ENCODE measurements around the gene TPD52L1. TPM values are rescaled to one million over a fixed set of nuclear protein-coding genes. Genes with fewer than 3 reads are reported as not detected.

The TPD52L1 gene
- total and polyA plus RNA-seq, 3 donors from 2014 or later, result 20.6 to 22.5 (median 22.1) TPM

GRCh38 chr6:125259354-125259736 is 105.8 kb downstream of the TPD52L1 start:
- Histone ChIP-seq H3K36me3 (ENCODE audit: low read depth, missing control alignments) (no peaks in the 10 kb centered on the region), H3K4me1 (no peaks in the 10 kb centered on the region), H3K27me3 (no peaks in the 10 kb centered on the region), H3K27ac (no peak overlapping the region), H3K9me3 (no peaks in the 10 kb centered on the region), H3K4me3 (no peak overlapping the region)
- 79 to 82% methylated on average over 2 of the region's 2 CpGs for WGBS, 2 donors
- intact Hi-C loops (cut with DNase I; ENCODE audit: low total_unique reads), result no loop called here
- TF ChIP-seq, protein P1, sequence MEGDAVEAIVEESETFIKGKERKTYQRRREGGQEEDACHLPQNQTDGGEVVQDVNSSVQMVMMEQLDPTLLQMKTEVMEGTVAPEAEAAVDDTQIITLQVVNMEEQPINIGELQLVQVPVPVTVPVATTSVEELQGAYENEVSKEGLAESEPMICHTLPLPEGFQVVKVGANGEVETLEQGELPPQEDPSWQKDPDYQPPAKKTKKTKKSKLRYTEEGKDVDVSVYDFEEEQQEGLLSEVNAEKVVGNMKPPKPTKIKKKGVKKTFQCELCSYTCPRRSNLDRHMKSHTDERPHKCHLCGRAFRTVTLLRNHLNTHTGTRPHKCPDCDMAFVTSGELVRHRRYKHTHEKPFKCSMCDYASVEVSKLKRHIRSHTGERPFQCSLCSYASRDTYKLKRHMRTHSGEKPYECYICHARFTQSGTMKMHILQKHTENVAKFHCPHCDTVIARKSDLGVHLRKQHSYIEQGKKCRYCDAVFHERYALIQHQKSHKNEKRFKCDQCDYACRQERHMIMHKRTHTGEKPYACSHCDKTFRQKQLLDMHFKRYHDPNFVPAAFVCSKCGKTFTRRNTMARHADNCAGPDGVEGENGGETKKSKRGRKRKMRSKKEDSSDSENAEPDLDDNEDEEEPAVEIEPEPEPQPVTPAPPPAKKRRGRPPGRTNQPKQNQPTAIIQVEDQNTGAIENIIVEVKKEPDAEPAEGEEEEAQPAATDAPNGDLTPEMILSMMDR (IDR thresholded peaks at IDR 0.05), result no peak
- TF ChIP-seq POLR2A (IDR thresholded peaks at IDR 0.05), result no peak
- no peak for DNase-seq

DNA sequence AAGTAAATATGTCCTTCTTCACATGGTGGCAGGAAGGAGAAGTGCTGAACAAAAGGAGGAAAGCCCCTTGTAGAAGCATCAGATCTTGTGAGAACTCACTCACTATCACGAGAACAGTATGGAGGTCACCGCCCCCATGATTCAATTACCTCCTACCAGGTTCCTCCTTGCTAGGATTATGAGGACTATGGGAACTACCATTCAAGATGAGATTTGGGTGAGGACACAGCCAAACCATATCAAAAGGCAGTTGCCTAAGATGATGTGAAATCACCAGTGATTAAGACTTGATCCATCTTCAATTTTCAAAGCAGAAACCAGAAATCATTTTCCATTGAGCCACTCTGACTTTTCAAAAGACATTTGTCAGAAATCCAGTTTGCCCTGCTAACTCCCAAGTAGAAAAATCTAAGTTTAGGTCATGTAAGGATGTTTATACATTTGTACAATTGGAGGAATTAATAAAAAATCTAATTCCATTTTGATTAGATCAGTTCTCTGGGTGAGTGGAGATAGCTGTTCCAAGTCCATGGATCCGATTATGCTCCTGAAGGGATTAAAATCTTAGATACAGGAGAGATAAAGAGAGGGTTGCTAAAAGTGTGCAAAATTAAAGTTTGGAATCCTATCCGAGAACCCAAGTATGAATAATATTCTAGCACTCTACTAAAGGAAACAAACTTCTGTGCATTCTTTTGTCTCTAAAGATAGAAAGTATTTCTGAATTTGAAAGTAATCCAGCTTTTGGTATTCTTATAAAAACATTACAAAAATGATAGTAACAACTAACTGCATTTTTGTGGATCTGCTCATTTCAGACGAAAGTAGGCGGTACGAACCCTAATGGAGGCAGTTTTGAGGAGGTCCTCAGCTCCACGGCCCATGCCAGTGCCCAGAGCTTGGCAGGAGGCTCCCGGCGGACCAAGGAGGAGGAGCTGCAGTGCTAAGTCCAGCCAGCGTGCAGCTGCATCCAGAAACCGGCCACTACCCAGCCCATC is 108.7 kb downstream of the TPD52L1 start:
- intact Hi-C loops (cut with DNase I; ENCODE audit: low total_unique reads), result no loop called here
- no peak overlapping the region for H3K4me3 ChIP-seq
- peak overlapping the region in 1 of 2 donors; percentile 50 for H3K27ac ChIP-seq

DNA sequence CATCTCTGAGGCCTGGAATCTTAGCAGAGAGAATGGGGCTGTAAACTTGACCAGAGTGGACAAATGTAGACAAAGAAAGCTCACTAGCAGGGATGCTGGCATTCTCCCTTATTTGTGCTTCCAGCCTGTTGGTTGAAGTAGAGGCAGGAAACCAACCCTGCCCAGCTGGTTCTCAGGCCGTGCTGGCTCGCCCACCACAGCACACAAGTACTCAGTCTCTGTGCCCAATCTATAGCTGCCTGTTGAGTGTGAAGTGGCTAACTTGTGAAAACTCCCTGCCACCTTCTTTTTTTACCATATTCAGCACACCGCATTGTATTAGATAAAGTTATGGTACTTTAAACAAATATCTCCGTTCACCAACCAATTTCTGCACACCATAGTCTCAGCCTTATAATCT is 110.9 kb downstream of the TPD52L1 start:
- TF ChIP-seq, protein P1 (IDR thresholded peaks at IDR 0.05), result no peak
- no peak for TF ChIP-seq POLR2A (IDR thresholded peaks at IDR 0.05)
- no peak for DNase-seq
- H3K27ac ChIP-seq, result no peak overlapping the region
- 77 to 81% methylated on average over 4 of the region's 4 CpGs for WGBS, 2 donors
- H3K27me3 ChIP-seq, result no peaks in the 10 kb centered on the region
- H3K9me3 ChIP-seq, result no peaks in the 10 kb centered on the region
- intact Hi-C loops (cut with DNase I; ENCODE audit: low total_unique reads), result no loop called here
- no peak overlapping the region for H3K4me3 ChIP-seq
- no peaks in the 10 kb centered on the region for H3K36me3 ChIP-seq (ENCODE audit: low read depth, missing control alignments)
- H3K4me1 ChIP-seq, result no peaks in the 10 kb centered on the region

More for the DNA sequence above, 108.7 kb downstream of the TPD52L1 start:
- no peaks in the 10 kb centered on the region for H3K36me3 ChIP-seq (ENCODE audit: low read depth, missing control alignments)
- H3K4me1 ChIP-seq, result no peaks in the 10 kb centered on the region
- no peaks in the 10 kb centered on the region for H3K9me3 ChIP-seq
- WGBS, 2 donors, result 58 to 60% methylated on average over 9 to 12 of the region's 12 CpGs
- DNase-seq, result no peak
- H3K27me3 ChIP-seq, result no peaks in the 10 kb centered on the region
- TF ChIP-seq POLR2A (IDR thresholded peaks at IDR 0.05), result no peak
- TF ChIP-seq, protein P1 (IDR thresholded peaks at IDR 0.05), result no peak

GRCh38 chr6:125267806-125268523 is 114.4 kb downstream of the TPD52L1 start:
- no peak for TF ChIP-seq POLR2A (IDR thresholded peaks at IDR 0.05)
- TF ChIP-seq, protein P1 (IDR thresholded peaks at IDR 0.05), result no peak
- no peak for DNase-seq
- Histone ChIP-seq H3K4me1 (no peaks in the 10 kb centered on the region), H3K9me3 (no peaks in the 10 kb centered on the region), H3K36me3 (ENCODE audit: low read depth, missing control alignments) (no peaks in the 10 kb centered on the region), H3K27ac (no peak overlapping the region), H3K4me3 (no peak overlapping the region), H3K27me3 (no peaks in the 10 kb centered on the region)
- 91 to 96% methylated on average over 8 to 12 of the region's 12 CpGs for WGBS, 2 donors
- intact Hi-C loops (cut with DNase I; ENCODE audit: low total_unique reads), result no loop called here

Data from testis (tissue), 3 donors.